K562 (cell line): ENCODE data around the gene TLX3.

ENCODE experiments used
- EHMT2 ChIP-seq: fragments of 450-650 bp; IDR thresholded peaks from 2 replicates; pipeline ENCODE4 v1.6.1; 2018; ENCODE audit warnings: antibody characterized with exemption
- FOXA1 ChIP-seq: fragments of 450-650 bp; IDR thresholded peaks from 2 replicates; pipeline ENCODE4 v1.6.1; 2016; ENCODE audit warnings: mild to moderate bottlenecking, borderline replicate concordance
- FOXP4 ChIP-seq: sonication (generic); formaldehyde crosslinking; IDR thresholded peaks from 2 replicates; pipeline ENCODE4 v1.8.0; 2022; ENCODE audit warnings: mild to moderate bottlenecking, missing genetic modification reagents, borderline replicate concordance
- GATAD2A ChIP-seq: fragments of 450-650 bp; IDR thresholded peaks from 2 replicates; pipeline ENCODE4 v1.6.1; 2017
- MTF1 ChIP-seq: fragments of 250-450 bp; sonication (Bioruptor Pico); IDR thresholded peaks from 2 replicates; pipeline ENCODE4 v1.9.0; 2021; ENCODE audit warnings: moderate library complexity, mild to moderate bottlenecking, inconsistent platforms, borderline replicate concordance
- PHF8 ChIP-seq: fragments of 200-600 bp; sonication (generic); IDR thresholded peaks from 2 replicates; pipeline ENCODE4 v1.6.1; 2012; ENCODE audit warnings: mixed run types, mild to moderate bottlenecking, inconsistent platforms, low read length, moderate library complexity, borderline replicate concordance
- POLR2A ChIP-seq: fragments of 450-650 bp; conservative IDR thresholded peaks from 2 replicates; pipeline ENCODE4 v1.6.1; 2016
- SAP30 ChIP-seq: fragments of 200-600 bp; sonication (generic); IDR thresholded peaks from 2 replicates; pipeline ENCODE4 v1.6.1; 2012; ENCODE audit warnings: borderline replicate concordance, low read depth, mild to moderate bottlenecking, moderate library complexity, low read length, control low read depth, inconsistent platforms; ENCODE audit not compliant: insufficient read depth, poor library complexity, severe bottlenecking
- SIRT6 ChIP-seq: IDR thresholded peaks from one replicate; pipeline ENCODE4 v1.6.1; 2012; ENCODE audit warnings: low read depth, mild to moderate bottlenecking, control low read depth, inconsistent platforms, low read length, moderate library complexity
- SRF ChIP-seq, 2 experiments: fragments of 250-450, 450-650 bp in 1 of 2; sonication (Bioruptor Pico) in 1 of 2; sonication (generic) in 1 of 2; formaldehyde crosslinking; IDR thresholded peaks; 2 replicates each; pipeline versions ENCODE4 v1.5.0 to v1.5.1; 2020 to 2022; ENCODE audit warnings: mild to moderate bottlenecking in 1 of 2, missing genetic modification reagents in 1 of 2
- TAF9B ChIP-seq: fragments of 450-650 bp; IDR thresholded peaks from 2 replicates; pipeline ENCODE4 v1.6.1; 2018; ENCODE audit warnings: mild to moderate bottlenecking; ENCODE audit not compliant: partially characterized antibody
- ZNF146 ChIP-seq: IDR thresholded peaks from one replicate; pipeline ENCODE4 v1.6.1; 2018; ENCODE audit warnings: missing compliant biosample characterization; ENCODE audit not compliant: unreplicated experiment
- ZNF263 ChIP-seq: sonication (generic); formaldehyde crosslinking; IDR thresholded peaks from 2 replicates; pipeline ENCODE4 v1.8.0; 2022; ENCODE audit warnings: mild to moderate bottlenecking, missing genetic modification reagents, borderline replicate concordance
- ZNF274 ChIP-seq: IDR thresholded peaks from 2 replicates; pipeline ENCODE4 v1.6.1; 2011; ENCODE audit warnings: low read depth, mild to moderate bottlenecking, low read length, moderate library complexity, borderline replicate concordance

- no peak for TF ChIP-seq MTF1 (CRISPR knock-in tag)
- TF ChIP-seq GATAD2A: no peak
- no peak for TF ChIP-seq FOXA1
- no peak for TF ChIP-seq SRF (CRISPR knock-in tag; IDR thresholded peaks at IDR 0.05)
- no peak for TF ChIP-seq PHF8
- no peak for TF ChIP-seq SAP30
- TF ChIP-seq ZNF146 (CRISPR knock-in tag): no peak
- TF ChIP-seq ZNF274: no peak
- TF ChIP-seq EHMT2: no peak
- no peak for TF ChIP-seq TAF9B
- no peak for TF ChIP-seq POLR2A
- no peak for TF ChIP-seq FOXP4 (CRISPR knock-in tag)
- no peak for TF ChIP-seq SIRT6
- no peak for TF ChIP-seq ZNF263 (CRISPR knock-in tag)
Observed at GRCh38 chr5:171308453-171309275, at the start of gene TLX3.
